SK-N-SH (cell line): ENCODE data around the gene LCOR. TPM values are rescaled to one million over a fixed set of nuclear protein-coding genes. Genes with fewer than 3 reads are reported as not detected.

Experiments used
- ELF1 ChIP-seq: IDR thresholded peaks from 2 replicates; pipeline ENCODE4 v1.4.0; 2012
- EP300 ChIP-seq, 2 experiments: IDR thresholded peaks; 2 replicates each; pipeline versions ENCODE4 v1.4.0 to v1.6.1; 2012; ENCODE audit warnings: borderline replicate concordance in 1 of 2, low read depth in 1 of 2, low read length in 1 of 2
- EZH2phosphoT487 ChIP-seq: fragments of 200-600 bp; sonication (generic); IDR thresholded peaks from 2 replicates; pipeline ENCODE4 v1.6.1; 2017; ENCODE audit warnings: low read depth, mixed run types, mild to moderate bottlenecking, antibody characterized with exemption, moderate library complexity, borderline replicate concordance
- FOSL2 ChIP-seq: IDR thresholded peaks from 2 replicates; pipeline ENCODE4 v1.4.0; 2012; ENCODE audit warnings: low read depth, mild to moderate bottlenecking, moderate library complexity, borderline replicate concordance
- FOXJ3 ChIP-seq: sonication (generic); formaldehyde crosslinking; IDR thresholded peaks from 2 replicates; pipeline ENCODE4 v1.5.1; 2020; ENCODE audit warnings: mild to moderate bottlenecking, missing genetic modification reagents
- MEF2A ChIP-seq: IDR thresholded peaks from 2 replicates; pipeline ENCODE4 v1.4.0; 2012; ENCODE audit warnings: low read depth, borderline replicate concordance
- NFIC ChIP-seq: IDR thresholded peaks from 2 replicates; pipeline ENCODE4 v1.4.0; 2012; ENCODE audit warnings: borderline replicate concordance
- POLR2AphosphoS5 ChIP-seq: IDR thresholded peaks from 2 replicates; pipeline ENCODE4 v1.6.1; 2012; ENCODE audit warnings: low read depth, low read length
- RAD21 ChIP-seq: IDR thresholded peaks from 2 replicates; pipeline ENCODE4 v1.6.1; 2012; ENCODE audit warnings: mild to moderate bottlenecking, low read length
- RCOR1 ChIP-seq: fragments of 150-350 bp; IDR thresholded peaks from 2 replicates; pipeline ENCODE4 v1.6.1; 2017; ENCODE audit warnings: antibody characterized with exemption, low read length
- RXRA ChIP-seq: IDR thresholded peaks from 2 replicates; pipeline ENCODE4 v1.4.0; 2012; ENCODE audit warnings: low read depth, mild to moderate bottlenecking, borderline replicate concordance
- TCF12 ChIP-seq: IDR thresholded peaks from 2 replicates; pipeline ENCODE4 v1.4.0; 2012
- YY1 ChIP-seq: IDR thresholded peaks from 2 replicates; pipeline ENCODE4 v1.4.0; 2012; ENCODE audit warnings: low read depth, mild to moderate bottlenecking
- polyA plus RNA-seq, 3 experiments: library from polyadenylated mRNA; depleted of rRNA; stranded (reverse); fragments of >200 nt; gene quantifications; 2 replicates each; pipeline ENCODE4 v1.2.3, GENCODE V29; 2012
- TF ChIP-seq, protein P1 (sequence below): fragments of 200-600 bp; sonication (generic); IDR thresholded peaks from 2 replicates; pipeline ENCODE4 v1.6.1; 2017; ENCODE audit warnings: antibody characterized with exemption, mild to moderate bottlenecking, moderate library complexity
- TF ChIP-seq, protein P2 (sequence below): IDR thresholded peaks from 2 replicates; pipeline ENCODE4 v1.4.0; 2012; ENCODE audit warnings: low read depth
- TF ChIP-seq, protein P3 (sequence below): fragments of 150-350 bp; IDR thresholded peaks from 2 replicates; pipeline ENCODE4 v1.6.1; 2017; ENCODE audit warnings: antibody characterized with exemption, low read length, low read depth, borderline replicate concordance
- TF ChIP-seq, protein P4 (sequence below): IDR thresholded peaks from 2 replicates; pipeline ENCODE4 v1.4.0; 2012; ENCODE audit warnings: low read depth, borderline replicate concordance
- TF ChIP-seq, protein P5 (sequence below): IDR thresholded peaks from 2 replicates; pipeline ENCODE4; 2012
- TF ChIP-seq, protein P6 (sequence below): fragments of 150-350 bp; IDR thresholded peaks from 2 replicates; pipeline ENCODE4 v1.6.1; 2016; ENCODE audit warnings: mild to moderate bottlenecking, low read depth, low read length

Gene LCOR
- polyA plus RNA-seq, 1 of the 3 experiments (the other 2 are of a cell fraction): 1.9 TPM

DNA sequence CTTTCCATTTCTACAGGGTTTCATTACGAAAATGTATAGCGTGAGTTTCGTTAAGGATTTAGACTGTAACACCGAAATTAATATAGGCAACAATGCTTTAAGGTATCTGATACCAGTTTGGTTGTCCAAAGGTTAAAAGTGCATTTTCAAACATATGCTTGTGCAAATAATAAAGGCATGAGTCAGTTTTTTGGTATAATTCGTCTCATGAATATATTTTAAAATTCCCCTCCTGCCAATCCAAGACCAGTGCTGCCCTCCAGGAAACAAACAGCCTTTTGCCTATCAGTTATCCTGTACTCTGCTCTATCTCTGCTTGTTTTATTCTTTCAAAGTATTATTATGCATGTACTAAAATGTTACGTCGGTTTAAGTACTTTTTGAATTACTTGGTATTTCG is 2.0 kb downstream of the LCOR start (continued):
- TF ChIP-seq, protein P1, sequence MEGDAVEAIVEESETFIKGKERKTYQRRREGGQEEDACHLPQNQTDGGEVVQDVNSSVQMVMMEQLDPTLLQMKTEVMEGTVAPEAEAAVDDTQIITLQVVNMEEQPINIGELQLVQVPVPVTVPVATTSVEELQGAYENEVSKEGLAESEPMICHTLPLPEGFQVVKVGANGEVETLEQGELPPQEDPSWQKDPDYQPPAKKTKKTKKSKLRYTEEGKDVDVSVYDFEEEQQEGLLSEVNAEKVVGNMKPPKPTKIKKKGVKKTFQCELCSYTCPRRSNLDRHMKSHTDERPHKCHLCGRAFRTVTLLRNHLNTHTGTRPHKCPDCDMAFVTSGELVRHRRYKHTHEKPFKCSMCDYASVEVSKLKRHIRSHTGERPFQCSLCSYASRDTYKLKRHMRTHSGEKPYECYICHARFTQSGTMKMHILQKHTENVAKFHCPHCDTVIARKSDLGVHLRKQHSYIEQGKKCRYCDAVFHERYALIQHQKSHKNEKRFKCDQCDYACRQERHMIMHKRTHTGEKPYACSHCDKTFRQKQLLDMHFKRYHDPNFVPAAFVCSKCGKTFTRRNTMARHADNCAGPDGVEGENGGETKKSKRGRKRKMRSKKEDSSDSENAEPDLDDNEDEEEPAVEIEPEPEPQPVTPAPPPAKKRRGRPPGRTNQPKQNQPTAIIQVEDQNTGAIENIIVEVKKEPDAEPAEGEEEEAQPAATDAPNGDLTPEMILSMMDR: no peak
- TF ChIP-seq FOSL2 (0 out of 2 replicates have a peak, but pooled peaks have one; percentile 22), FOXJ3 (no peak), ELF1 (no peak), RAD21 (no peak), EZH2phosphoT487 (no peak), RXRA (no peak), YY1 (no peak), MEF2A (no peak), EP300 (IDR thresholded peaks at IDR 0.05; ENCODE audit: borderline replicate concordance in 1 of 2, low read depth in 1 of 2, low read length in 1 of 2) (no peak), RCOR1 (no peak), NFIC (no peak), POLR2AphosphoS5 (no peak), TCF12 (no peak)
- TF ChIP-seq, protein P2, sequence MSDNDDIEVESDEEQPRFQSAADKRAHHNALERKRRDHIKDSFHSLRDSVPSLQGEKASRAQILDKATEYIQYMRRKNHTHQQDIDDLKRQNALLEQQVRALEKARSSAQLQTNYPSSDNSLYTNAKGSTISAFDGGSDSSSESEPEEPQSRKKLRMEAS: no peak
- TF ChIP-seq, protein P3, sequence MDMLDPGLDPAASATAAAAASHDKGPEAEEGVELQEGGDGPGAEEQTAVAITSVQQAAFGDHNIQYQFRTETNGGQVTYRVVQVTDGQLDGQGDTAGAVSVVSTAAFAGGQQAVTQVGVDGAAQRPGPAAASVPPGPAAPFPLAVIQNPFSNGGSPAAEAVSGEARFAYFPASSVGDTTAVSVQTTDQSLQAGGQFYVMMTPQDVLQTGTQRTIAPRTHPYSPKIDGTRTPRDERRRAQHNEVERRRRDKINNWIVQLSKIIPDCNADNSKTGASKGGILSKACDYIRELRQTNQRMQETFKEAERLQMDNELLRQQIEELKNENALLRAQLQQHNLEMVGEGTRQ: no peak
- TF ChIP-seq, protein P4, sequence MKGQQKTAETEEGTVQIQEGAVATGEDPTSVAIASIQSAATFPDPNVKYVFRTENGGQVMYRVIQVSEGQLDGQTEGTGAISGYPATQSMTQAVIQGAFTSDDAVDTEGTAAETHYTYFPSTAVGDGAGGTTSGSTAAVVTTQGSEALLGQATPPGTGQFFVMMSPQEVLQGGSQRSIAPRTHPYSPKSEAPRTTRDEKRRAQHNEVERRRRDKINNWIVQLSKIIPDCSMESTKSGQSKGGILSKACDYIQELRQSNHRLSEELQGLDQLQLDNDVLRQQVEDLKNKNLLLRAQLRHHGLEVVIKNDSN: no peak
- TF ChIP-seq, protein P5, sequence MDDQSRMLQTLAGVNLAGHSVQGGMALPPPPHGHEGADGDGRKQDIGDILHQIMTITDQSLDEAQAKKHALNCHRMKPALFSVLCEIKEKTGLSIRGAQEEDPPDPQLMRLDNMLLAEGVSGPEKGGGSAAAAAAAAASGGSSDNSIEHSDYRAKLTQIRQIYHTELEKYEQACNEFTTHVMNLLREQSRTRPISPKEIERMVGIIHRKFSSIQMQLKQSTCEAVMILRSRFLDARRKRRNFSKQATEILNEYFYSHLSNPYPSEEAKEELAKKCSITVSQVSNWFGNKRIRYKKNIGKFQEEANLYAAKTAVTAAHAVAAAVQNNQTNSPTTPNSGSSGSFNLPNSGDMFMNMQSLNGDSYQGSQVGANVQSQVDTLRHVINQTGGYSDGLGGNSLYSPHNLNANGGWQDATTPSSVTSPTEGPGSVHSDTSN: peak; percentile 17; the same call in 1 of the 2 replicates
- TF ChIP-seq, protein P6, sequence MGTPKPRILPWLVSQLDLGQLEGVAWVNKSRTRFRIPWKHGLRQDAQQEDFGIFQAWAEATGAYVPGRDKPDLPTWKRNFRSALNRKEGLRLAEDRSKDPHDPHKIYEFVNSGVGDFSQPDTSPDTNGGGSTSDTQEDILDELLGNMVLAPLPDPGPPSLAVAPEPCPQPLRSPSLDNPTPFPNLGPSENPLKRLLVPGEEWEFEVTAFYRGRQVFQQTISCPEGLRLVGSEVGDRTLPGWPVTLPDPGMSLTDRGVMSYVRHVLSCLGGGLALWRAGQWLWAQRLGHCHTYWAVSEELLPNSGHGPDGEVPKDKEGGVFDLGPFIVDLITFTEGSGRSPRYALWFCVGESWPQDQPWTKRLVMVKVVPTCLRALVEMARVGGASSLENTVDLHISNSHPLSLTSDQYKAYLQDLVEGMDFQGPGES: no peak
- TF ChIP-seq, all 33 proteins: peak for 4
